GM12891 (cell line): ENCODE measurements around the gene NELFB.

Experiments
- POLR2A ChIP-seq: IDR thresholded peaks from 2 replicates; pipeline ENCODE4 v1.6.1; 2011; ENCODE audit warnings: low read depth, low read length, control low read depth
- SPI1 ChIP-seq: IDR thresholded peaks from 2 replicates; pipeline ENCODE4 v1.6.1; 2011; ENCODE audit warnings: low read depth, low read length, control low read depth
- TAF1 ChIP-seq: IDR thresholded peaks from 2 replicates; pipeline ENCODE4 v1.6.1; 2011; ENCODE audit warnings: low read depth, low read length, control low read depth

DNA sequence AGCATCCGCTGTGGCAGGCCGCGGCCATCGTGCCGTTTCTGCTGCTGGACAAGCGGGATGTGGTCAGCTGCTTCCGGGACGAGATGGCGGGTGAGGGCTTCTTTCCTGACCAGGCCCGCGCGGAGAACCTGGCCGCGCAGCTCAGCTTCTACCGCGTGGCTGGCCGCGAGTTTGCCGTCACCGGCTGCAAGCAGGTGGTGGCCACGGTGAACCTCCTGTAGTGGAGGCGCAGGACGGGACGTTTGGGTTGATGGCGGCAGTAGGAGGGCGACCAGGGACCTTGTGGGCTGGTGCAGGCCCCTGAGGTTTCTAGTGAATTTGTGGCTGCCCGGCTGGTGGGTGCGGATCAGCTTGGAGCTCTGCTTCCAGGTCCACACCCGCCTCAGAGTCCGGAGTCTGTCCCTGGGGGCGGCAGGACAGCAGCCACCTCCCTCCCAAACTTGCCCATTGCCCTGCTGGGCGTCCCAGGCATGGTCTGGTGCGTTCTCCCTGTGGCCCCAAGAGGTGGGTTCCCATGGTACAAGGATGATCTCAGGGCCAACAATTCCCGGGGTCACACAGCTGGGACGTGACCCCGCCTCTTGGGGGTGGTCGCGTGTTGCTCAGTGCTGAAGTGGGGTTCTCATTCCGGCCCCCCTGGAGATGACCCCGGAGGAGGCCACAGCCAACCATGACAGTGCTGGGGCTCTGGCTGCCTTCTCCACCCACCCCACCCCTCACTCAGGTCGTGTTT is 24.8 kb downstream of the NELFB start:
- TF ChIP-seq POLR2A (no peak), TAF1 (no peak), SPI1 (no peak)
